Endodermal cell (in vitro differentiated cells): ENCODE results near the gene HSBP1L1. TPM values are rescaled to one million over a fixed set of nuclear protein-coding genes. Genes with fewer than 3 reads are reported as not detected.

Experiments used
- DNase-seq: peaks from one replicate; pipeline ENCODE4 v3.0.0-alpha.2; 2017
- H3K27ac ChIP-seq: 2 replicates; pipeline ENCODE4 v1.5.1; 2013; ENCODE audit warnings: mild to moderate bottlenecking, low read depth, low read length, moderate library complexity
- H3K27me3 ChIP-seq: 2 replicates; pipeline ENCODE4 v1.6.1; 2013; ENCODE audit warnings: mild to moderate bottlenecking, low read length, moderate library complexity; ENCODE audit not compliant: insufficient read depth, control insufficient read depth, poor library complexity, severe bottlenecking
- H3K36me3 ChIP-seq: 2 replicates; pipeline ENCODE4 v1.7.0; 2013; ENCODE audit warnings: mild to moderate bottlenecking, low read length, moderate library complexity; ENCODE audit not compliant: control insufficient read depth, insufficient read depth
- H3K4me1 ChIP-seq: one replicate; pipeline ENCODE4 v1.7.0; 2013; ENCODE audit warnings: low read length; ENCODE audit not compliant: control insufficient read depth, insufficient read depth
- H3K4me3 ChIP-seq: 2 replicates; pipeline ENCODE4 v1.5.1; 2013; ENCODE audit warnings: mild to moderate bottlenecking, low read length, moderate library complexity
- H3K9ac ChIP-seq: 2 replicates; pipeline ENCODE4 v1.6.1; 2013; ENCODE audit warnings: mild to moderate bottlenecking, low read length, moderate library complexity; ENCODE audit not compliant: poor library complexity, severe bottlenecking; ENCODE audit errors: extremely low read depth
- H3K9me3 ChIP-seq: 2 replicates; pipeline ENCODE4 v1.6.1; 2013; ENCODE audit warnings: mild to moderate bottlenecking, low read length, moderate library complexity; ENCODE audit not compliant: control insufficient read depth
- H3K27ac Mint-ChIP-seq: 2 replicates; pipeline ENCODE4 v1.8.0; 2020; ENCODE audit warnings: mixed read lengths
- H3K27me3 Mint-ChIP-seq: 2 replicates; pipeline ENCODE4 v1.8.0; 2021; ENCODE audit warnings: mild to moderate bottlenecking, mixed read lengths; ENCODE audit not compliant: insufficient read depth
- H3K36me3 Mint-ChIP-seq: 2 replicates; pipeline ENCODE4 v1.8.0; 2020; ENCODE audit warnings: low read depth, mixed read lengths
- H3K4me1 Mint-ChIP-seq: 2 replicates; pipeline ENCODE4 v1.8.0; 2020; ENCODE audit warnings: mixed read lengths
- H3K4me3 Mint-ChIP-seq: 2 replicates; pipeline ENCODE4 v1.8.0; 2020; ENCODE audit warnings: mild to moderate bottlenecking, moderate library complexity, mixed read lengths
- H3K9me3 Mint-ChIP-seq: 2 replicates; pipeline ENCODE4 v1.8.0; 2020; ENCODE audit warnings: mild to moderate bottlenecking, mixed read lengths
- WGBS, 2 experiments: methylation state at CpG; one replicate each; pipeline versions ENCODE4 v1.1.5 to v1.1.7; 2013; ENCODE audit warnings: missing lambda C conversion rate in 2 of 2, mixed read lengths in 1 of 2; ENCODE audit not compliant: insufficient coverage in 1 of 2, insufficient read length in 1 of 2; 5-methylcytosine and 5-hydroxymethylcytosine counted together
- total RNA-seq, 2 donors: library from RNA; stranded (reverse); fragmentation: NEBNext Ultra II Directional in 1 of 2; extraction: Animal tissue kit (Norgen Biotek cat#: 25700) in 1 of 2; gene quantifications; 2 replicates in 1 of 2; 3 replicates in 1 of 2; pipeline ENCODE4 v1.2.1, GENCODE V29; 2021
- TF ChIP-seq, protein P1 (sequence below): fragments of 200-600 bp; sonication (generic); conservative IDR thresholded peaks from 2 replicates; pipeline ENCODE4 v1.5.0; 2021; ENCODE audit warnings: antibody characterized with exemption, mild to moderate bottlenecking

The HSBP1L1 gene
- total RNA-seq, 2 donors from 2014 or later = 2.6 to 2.7 TPM

DNA sequence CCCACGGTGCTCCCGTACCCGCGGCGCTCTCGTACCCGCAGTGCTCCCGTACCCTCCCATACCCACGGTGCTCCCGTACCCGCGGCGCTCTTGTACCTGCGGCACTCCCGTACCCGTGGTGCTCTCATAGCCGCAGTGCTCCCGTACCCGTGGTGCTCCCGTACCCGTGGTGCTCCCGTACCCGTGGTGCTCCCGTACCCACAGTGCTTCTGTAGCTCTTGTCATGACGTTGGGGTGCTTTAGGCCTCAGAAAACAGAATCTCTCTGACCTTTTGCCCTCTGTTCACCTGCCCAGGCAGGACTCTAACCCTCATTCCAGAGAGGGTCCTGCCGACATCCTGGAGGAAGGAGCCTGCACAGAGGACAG, 48.3 kb upstream of the HSBP1L1 start:
- H3K27me3 ChIP-seq = no peaks in the 10 kb centered on the region
- H3K9me3 Mint-ChIP-seq = no peaks in the 10 kb centered on the region
- TF ChIP-seq, protein P1, sequence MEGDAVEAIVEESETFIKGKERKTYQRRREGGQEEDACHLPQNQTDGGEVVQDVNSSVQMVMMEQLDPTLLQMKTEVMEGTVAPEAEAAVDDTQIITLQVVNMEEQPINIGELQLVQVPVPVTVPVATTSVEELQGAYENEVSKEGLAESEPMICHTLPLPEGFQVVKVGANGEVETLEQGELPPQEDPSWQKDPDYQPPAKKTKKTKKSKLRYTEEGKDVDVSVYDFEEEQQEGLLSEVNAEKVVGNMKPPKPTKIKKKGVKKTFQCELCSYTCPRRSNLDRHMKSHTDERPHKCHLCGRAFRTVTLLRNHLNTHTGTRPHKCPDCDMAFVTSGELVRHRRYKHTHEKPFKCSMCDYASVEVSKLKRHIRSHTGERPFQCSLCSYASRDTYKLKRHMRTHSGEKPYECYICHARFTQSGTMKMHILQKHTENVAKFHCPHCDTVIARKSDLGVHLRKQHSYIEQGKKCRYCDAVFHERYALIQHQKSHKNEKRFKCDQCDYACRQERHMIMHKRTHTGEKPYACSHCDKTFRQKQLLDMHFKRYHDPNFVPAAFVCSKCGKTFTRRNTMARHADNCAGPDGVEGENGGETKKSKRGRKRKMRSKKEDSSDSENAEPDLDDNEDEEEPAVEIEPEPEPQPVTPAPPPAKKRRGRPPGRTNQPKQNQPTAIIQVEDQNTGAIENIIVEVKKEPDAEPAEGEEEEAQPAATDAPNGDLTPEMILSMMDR = no peak
- H3K27ac Mint-ChIP-seq = no peak overlapping the region
- no peaks in the 10 kb centered on the region for H3K9me3 ChIP-seq
- no peaks in the 10 kb centered on the region for H3K4me1 ChIP-seq
- H3K4me3 Mint-ChIP-seq = no peak overlapping the region
- WGBS, 2 experiments = 86 to 93% methylated on average over 5 to 19 of the region's 26 CpGs
- H3K27me3 Mint-ChIP-seq = no peaks in the 10 kb centered on the region
- no peak overlapping the region for H3K4me3 ChIP-seq
- H3K4me1 Mint-ChIP-seq = peaks cover 5% of the 10 kb centered on the region
- H3K27ac ChIP-seq = no peak overlapping the region
- peaks cover 15% of the 10 kb centered on the region for H3K36me3 ChIP-seq
- DNase-seq = no peak
- H3K36me3 Mint-ChIP-seq = peaks cover 40% of the 10 kb centered on the region
- H3K9ac ChIP-seq = no peak overlapping the region

DNA sequence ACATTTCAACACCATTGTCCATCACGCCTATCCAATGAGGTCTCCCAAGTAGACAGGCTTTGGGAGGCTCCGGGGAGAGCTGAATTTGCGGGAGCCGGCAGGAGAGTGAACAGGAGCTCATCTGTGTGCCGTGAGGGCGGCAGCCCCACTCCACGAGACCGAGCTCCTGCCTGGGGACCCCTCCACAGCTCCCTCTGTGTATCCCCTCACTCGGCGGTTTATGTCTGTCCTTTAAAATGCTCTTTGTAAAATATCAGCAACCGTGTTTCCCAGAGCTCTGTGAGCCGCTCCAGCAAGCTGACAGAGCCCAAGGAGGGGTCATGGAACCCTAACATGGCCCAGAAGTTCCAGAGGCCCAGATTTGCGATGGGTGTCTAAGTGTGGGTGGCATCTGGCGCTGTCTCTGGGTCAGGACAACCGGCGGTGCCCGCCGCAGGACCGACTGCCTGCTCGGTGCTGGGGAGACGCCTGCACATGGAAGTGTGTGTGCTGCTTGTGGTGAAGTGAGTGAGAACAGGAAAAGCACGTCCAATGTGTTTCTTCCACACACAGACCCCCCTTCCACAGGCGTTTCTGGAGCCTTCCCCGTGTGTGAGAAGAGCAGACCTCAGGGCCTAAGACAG, 47.8 kb upstream of the HSBP1L1 start:
- Histone ChIP-seq H3K4me3 (no peak overlapping the region), H3K27me3 (no peaks in the 10 kb centered on the region), H3K27ac (no peak overlapping the region), H3K9ac (no peak overlapping the region), H3K36me3 (peaks cover 15% of the 10 kb centered on the region), H3K9me3 (no peaks in the 10 kb centered on the region), H3K4me1 (no peaks in the 10 kb centered on the region)
- DNase-seq = peak; percentile 32
- peaks cover 5% of the 10 kb centered on the region for H3K4me1 Mint-ChIP-seq
- TF ChIP-seq, protein P1 = no peak
- no peaks in the 10 kb centered on the region for H3K9me3 Mint-ChIP-seq
- no peaks in the 10 kb centered on the region for H3K27me3 Mint-ChIP-seq
- 96% methylated on average over 17 to 23 of the region's 24 CpGs for WGBS, 2 experiments
- no peak overlapping the region for H3K4me3 Mint-ChIP-seq
- peaks cover 40% of the 10 kb centered on the region for H3K36me3 Mint-ChIP-seq
- H3K27ac Mint-ChIP-seq = no peak overlapping the region

- TF ChIP-seq, protein P1 = no peak
- DNase-seq = peak; percentile 16
- Histone ChIP-seq H3K4me1 (no peaks in the 10 kb centered on the region), H3K27me3 (no peaks in the 10 kb centered on the region), H3K27ac (no peak overlapping the region), H3K4me3 (no peak overlapping the region), H3K9ac (no peak overlapping the region), H3K9me3 (no peaks in the 10 kb centered on the region), H3K36me3 (peaks cover 20% of the 10 kb centered on the region)
- Mint-ChIP-seq H3K4me3 (no peak overlapping the region), H3K36me3 (peaks cover 42% of the 10 kb centered on the region), H3K27me3 (no peaks in the 10 kb centered on the region), H3K9me3 (no peaks in the 10 kb centered on the region), H3K4me1 (peaks cover 5% of the 10 kb centered on the region), H3K27ac (no peak overlapping the region)
- WGBS, 2 experiments = 92 to 96% methylated on average over 5 to 28 of the region's 28 CpGs
Observed at GRCh38 chr18:79917169-79917852, 47.1 kb upstream of the HSBP1L1 start.
